GM23248 (cell line): Measurements from ENCODE around the gene NUDT2. TPM values are rescaled to one million over a fixed set of nuclear protein-coding genes. Genes with fewer than 3 reads are reported as not detected.

Experiments
- DNase-seq: peaks from one replicate; pipeline ENCODE4 v3.0.0-alpha.2; 2015
- H2AFZ ChIP-seq: fragments of 200-600 bp; sonication (generic); 2 replicates; pipeline ENCODE4 v1.6.1; 2016; ENCODE audit warnings: antibody characterized with exemption
- H3F3A ChIP-seq: fragments of 200-600 bp; sonication (generic); 2 replicates; pipeline ENCODE4 v1.6.1; 2016; ENCODE audit warnings: mild to moderate bottlenecking, antibody characterized with exemption, mixed run types; ENCODE audit not compliant: insufficient read depth
- H3K27ac ChIP-seq: fragments of 200-600 bp; sonication (generic); 2 replicates; pipeline ENCODE4 v1.5.1; 2016; ENCODE audit warnings: mild to moderate bottlenecking
- H3K27me3 ChIP-seq: fragments of 200-600 bp; sonication (generic); replicated peaks from 2 replicates; pipeline ENCODE4 v1.6.1; 2016; ENCODE audit warnings: mild to moderate bottlenecking; ENCODE audit not compliant: insufficient read depth
- H3K36me3 ChIP-seq: fragments of 200-600 bp; sonication (generic); 2 replicates; pipeline ENCODE4 v1.6.1; 2016; ENCODE audit warnings: low read depth, mild to moderate bottlenecking
- H3K4me1 ChIP-seq: fragments of 200-600 bp; sonication (generic); 2 replicates; pipeline ENCODE4 v1.6.1; 2016; ENCODE audit warnings: mild to moderate bottlenecking; ENCODE audit not compliant: insufficient read depth
- H3K4me2 ChIP-seq: fragments of 200-600 bp; sonication (generic); one replicate; pipeline ENCODE4 v1.6.1; 2016; ENCODE audit warnings: mild to moderate bottlenecking; ENCODE audit not compliant: unreplicated experiment
- H3K4me3 ChIP-seq: fragments of 200-600 bp; sonication (generic); 2 replicates; pipeline ENCODE4 v1.5.1; 2016; ENCODE audit warnings: mild to moderate bottlenecking
- H3K79me2 ChIP-seq: fragments of 200-600 bp; sonication (generic); 2 replicates; pipeline ENCODE4 v1.6.1; 2016; ENCODE audit warnings: mild to moderate bottlenecking; ENCODE audit not compliant: insufficient read depth
- H3K9ac ChIP-seq: fragments of 200-600 bp; sonication (generic); 2 replicates; pipeline ENCODE4 v1.6.1; 2016; ENCODE audit warnings: mild to moderate bottlenecking
- H3K9me2 ChIP-seq: fragments of 200-600 bp; sonication (generic); 2 replicates; pipeline ENCODE4 v1.6.1; 2016; ENCODE audit warnings: mixed run types, mild to moderate bottlenecking, moderate library complexity; ENCODE audit not compliant: insufficient read depth
- H3K9me3 ChIP-seq: fragments of 200-600 bp; sonication (generic); one replicate; pipeline ENCODE4 v1.6.1; 2017; ENCODE audit warnings: low read depth
- H4K20me1 ChIP-seq: fragments of 200-600 bp; sonication (generic); 2 replicates; pipeline ENCODE4 v1.6.0; 2016; ENCODE audit not compliant: insufficient read depth
- EZH2 ChIP-seq: fragments of 200-600 bp; sonication (generic); IDR thresholded peaks from 2 replicates; pipeline ENCODE4 v1.6.1; 2018; ENCODE audit warnings: antibody characterized with exemption, mild to moderate bottlenecking; ENCODE audit not compliant: insufficient read depth, poor library complexity, severe bottlenecking
- EZH2phosphoT487 ChIP-seq: fragments of 200-600 bp; sonication (generic); IDR thresholded peaks from 2 replicates; pipeline ENCODE4 v1.6.1; 2018; ENCODE audit warnings: antibody characterized with exemption, moderate library complexity, mild to moderate bottlenecking, low read depth; ENCODE audit not compliant: insufficient read depth
- WGBS, 2 experiments: methylation state at CpG; one replicate each; pipeline ENCODE4 v1.1.6; 2015 to 2017; ENCODE audit warnings: low lambda C conversion rate in 2 of 2, low coverage in 1 of 2; ENCODE audit errors: missing lambda C conversion rate in 2 of 2; 5-methylcytosine and 5-hydroxymethylcytosine counted together
- in situ Hi-C: fragments of 300-500 bp; cut with MboI; formaldehyde crosslinking; loops from 2 replicates; pipeline ENCODE4 v1.15.0; 2020
- polyA plus RNA-seq: library from polyadenylated mRNA; unstranded; fragments of >200 nt; fragmentation: Nextera tagmentation; extraction: Ambion mirVana; gene quantifications from 2 replicates; pipeline ENCODE4 v1.2.1, GENCODE V29; 2016
- total RNA-seq: library from RNA; depleted of rRNA; stranded (reverse); fragments of >200 nt; shearing (Covaris generic); gene quantifications from 2 replicates; pipeline ENCODE4 v1.2.3, GENCODE V29; 2014; rRNA removed

Gene NUDT2
- total RNA-seq (7.6 and 12.5 TPM in 2 replicates), polyA plus RNA-seq (14.3 and 17.6 TPM in 2 replicates)

DNA sequence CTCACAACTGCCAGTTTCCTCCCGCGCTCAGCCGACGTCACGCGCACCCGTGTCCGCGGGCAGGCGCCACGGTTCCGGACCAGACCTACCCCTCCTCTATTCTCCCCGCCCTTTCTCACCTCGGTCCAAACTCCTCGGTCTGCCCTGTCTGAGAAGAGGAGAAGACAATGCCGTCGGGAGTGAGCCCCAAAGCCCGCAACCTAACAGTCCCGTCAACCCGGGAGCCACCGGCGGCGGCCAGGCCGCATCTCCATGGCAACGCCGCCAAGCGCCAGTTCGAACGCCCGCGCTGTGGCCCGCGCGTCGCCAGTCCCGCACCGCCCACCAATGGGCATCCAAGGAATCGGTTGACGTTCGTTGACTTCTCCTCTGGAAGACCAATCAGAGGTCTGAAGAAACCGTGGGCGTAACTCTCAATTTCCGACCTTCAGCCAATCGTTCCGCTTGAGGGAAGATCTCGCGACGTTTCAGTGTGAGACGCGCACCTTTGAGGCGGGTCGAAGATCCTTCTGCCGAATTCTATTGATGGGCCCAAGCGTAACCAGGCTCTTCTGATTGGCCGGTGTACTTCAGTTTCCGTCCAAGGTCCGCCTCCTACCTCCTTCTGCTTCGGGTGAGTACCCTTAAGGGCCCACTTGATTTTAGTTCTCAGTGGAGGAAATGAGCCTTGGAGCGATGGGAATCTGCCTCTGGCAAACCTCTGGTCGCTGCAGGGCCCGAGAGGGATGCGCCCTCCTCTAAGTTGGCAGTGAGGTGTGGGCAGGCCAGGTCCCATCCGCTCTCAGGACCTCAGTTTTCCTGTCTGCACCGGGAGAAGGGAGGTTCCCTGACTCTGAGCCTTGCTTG, at the start of gene NUDT2, which contains the start of gene KIF24:
TSS of gene NUDT2 (plus strand) at position 583 of the 846 bp plus-strand sequence. CDS start 9,471 bp downstream, outside the sequence.
TSS of gene KIF24 (minus strand) at position 282 of the 846 bp plus-strand sequence. CDS start 17,922 bp downstream, outside the sequence.
- Histone ChIP-seq H3K27me3 (no peaks in the 10 kb centered on the region), H3K9ac (peak within 1 kb of the TSS; percentile 99), H3F3A (peaks cover 19% of the 10 kb centered on the region), H3K9me2 (no peaks in the 10 kb centered on the region), H3K79me2 (peaks cover 65% of the 10 kb centered on the region), H3K4me1 (peaks cover 33% of the 10 kb centered on the region), H4K20me1 (no peaks in the 10 kb centered on the region), H3K9me3 (no peaks in the 10 kb centered on the region), H3K4me3 (peak within 1 kb of the TSS; percentile 95), H3K4me2 (peak within 1 kb of the TSS; percentile 94), H3K36me3 (no peaks in the 10 kb centered on the region), H2AFZ (peak within 1 kb of the TSS; percentile 91), H3K27ac (peak within 1 kb of the TSS; percentile 92)
- 1 to 2% methylated on average over 64 of the region's 64 CpGs for WGBS, 2 experiments
- DNase-seq: peak; percentile 100
- in situ Hi-C loops: no loop called here
- TF ChIP-seq EZH2phosphoT487: no peak
- TF ChIP-seq EZH2: no peak

DNA sequence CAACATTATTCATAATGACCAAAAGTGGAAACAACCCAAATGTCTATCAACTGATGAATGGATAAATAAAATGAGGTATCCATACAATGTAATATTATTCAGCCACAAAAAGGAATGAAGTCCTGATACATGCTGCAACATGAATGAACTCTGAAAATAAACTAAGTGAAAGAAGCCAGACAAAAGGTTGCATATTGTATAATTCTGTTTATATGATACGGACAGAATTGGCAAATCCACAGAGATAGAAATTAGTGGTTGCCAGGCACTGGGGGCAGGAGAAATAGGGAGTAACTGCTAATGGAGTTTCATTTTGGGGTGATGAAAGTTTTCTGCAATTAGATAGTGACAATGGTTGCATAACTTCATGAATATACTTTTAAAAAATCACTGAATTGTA, 47.3 kb upstream of the NUDT2 start:
- Histone ChIP-seq H3K36me3 (no peaks in the 10 kb centered on the region), H3K9me2 (no peaks in the 10 kb centered on the region), H3K4me1 (no peaks in the 10 kb centered on the region), H3K9ac (no peak overlapping the region), H3K9me3 (no peaks in the 10 kb centered on the region), H2AFZ (no peak overlapping the region), H3K79me2 (no peaks in the 10 kb centered on the region), H3K4me3 (no peak overlapping the region), H3K27me3 (no peaks in the 10 kb centered on the region), H3F3A (no peaks in the 10 kb centered on the region), H4K20me1 (no peaks in the 10 kb centered on the region), H3K4me2 (no peak overlapping the region), H3K27ac (no peak overlapping the region)
- TF ChIP-seq EZH2 (no peak), EZH2phosphoT487 (no peak)
- WGBS, 2 experiments: 94 to 100% methylated on average over 1 of the region's 1 CpG
- in situ Hi-C loops: no loop called here
- no peak for DNase-seq

DNA sequence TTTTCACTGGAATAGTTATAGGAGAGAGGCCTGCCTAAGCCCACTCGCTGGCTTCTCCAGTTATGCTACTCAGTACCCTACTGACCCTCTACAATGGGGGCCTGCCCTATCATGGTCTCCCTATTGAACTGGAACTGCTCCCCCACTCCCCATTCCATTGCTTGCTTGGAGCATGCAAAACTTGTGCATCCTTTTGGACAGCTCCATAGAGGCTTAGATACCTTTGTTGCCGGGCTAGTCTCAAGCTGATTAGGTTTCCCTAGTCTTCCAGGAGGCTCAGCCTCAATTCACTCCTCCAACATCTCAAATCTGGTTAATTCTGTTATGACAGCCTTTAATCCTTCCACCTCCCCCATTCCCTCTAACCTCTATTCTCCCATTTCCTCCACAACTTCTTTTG, 40.2 kb upstream of the NUDT2 start:
- no peak for DNase-seq
- Histone ChIP-seq H3K9me2 (no peaks in the 10 kb centered on the region), H4K20me1 (no peaks in the 10 kb centered on the region), H3K4me2 (no peak overlapping the region), H3K36me3 (no peaks in the 10 kb centered on the region), H3K4me3 (no peak overlapping the region), H3K79me2 (no peaks in the 10 kb centered on the region), H3K9me3 (no peaks in the 10 kb centered on the region), H3K27ac (no peak overlapping the region), H3F3A (no peaks in the 10 kb centered on the region), H3K9ac (no peak overlapping the region), H2AFZ (no peak overlapping the region), H3K4me1 (no peaks in the 10 kb centered on the region), H3K27me3 (no peaks in the 10 kb centered on the region)
- in situ Hi-C loops: no loop called here
- TF ChIP-seq EZH2: no peak
- no peak for TF ChIP-seq EZH2phosphoT487
- 93 to 100% methylated on average over 2 of the region's 2 CpGs for WGBS, 2 experiments

DNA sequence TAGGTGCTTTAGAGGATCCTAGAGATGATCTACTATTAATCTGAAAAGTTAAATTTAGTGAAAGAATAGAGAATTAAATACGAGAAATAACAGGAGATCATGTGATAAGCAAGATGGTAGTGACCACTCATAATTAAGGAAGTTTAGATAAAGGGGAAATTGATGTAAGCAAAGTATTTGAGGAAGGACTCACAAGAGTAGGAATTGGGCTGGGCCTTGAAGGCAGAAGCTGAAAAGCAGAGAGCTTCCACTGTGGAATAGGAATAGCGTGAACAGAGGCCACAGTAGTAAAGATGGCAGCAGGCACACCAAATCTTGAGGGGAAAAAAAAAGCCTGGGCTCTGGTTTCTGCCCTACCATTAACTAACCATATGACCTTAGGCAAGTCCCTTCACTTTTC, 38.3 kb upstream of the NUDT2 start:
- WGBS, 2 experiments: 92 to 93% methylated on average over 2 of the region's 2 CpGs
- no peak overlapping the region for H3K4me2 ChIP-seq
- in situ Hi-C loops: no loop called here

More for the DNA sequence above, 38.3 kb upstream of the NUDT2 start:
- H3K27me3 ChIP-seq: no peaks in the 10 kb centered on the region
- H3K4me1 ChIP-seq: no peaks in the 10 kb centered on the region
- no peak overlapping the region for H3K9ac ChIP-seq
- H3K27ac ChIP-seq: no peak overlapping the region
- H3K4me3 ChIP-seq: no peak overlapping the region
- TF ChIP-seq EZH2phosphoT487: no peak
- no peak for TF ChIP-seq EZH2
- no peaks in the 10 kb centered on the region for H3K9me3 ChIP-seq
- no peaks in the 10 kb centered on the region for H3K9me2 ChIP-seq
- no peaks in the 10 kb centered on the region for H3K79me2 ChIP-seq
- H3K36me3 ChIP-seq: no peaks in the 10 kb centered on the region
- H2AFZ ChIP-seq: no peak overlapping the region
- DNase-seq: no peak
- H4K20me1 ChIP-seq: no peaks in the 10 kb centered on the region
- no peaks in the 10 kb centered on the region for H3F3A ChIP-seq
